H9 (cell line): ENCODE measurements around the gene VIT. TPM values are rescaled to one million over a fixed set of nuclear protein-coding genes. Genes with fewer than 3 reads are reported as not detected.

ENCODE experiments used
- DNase-seq: peaks from one replicate; pipeline ENCODE4 v3.0.0-alpha.2; 2017
- H2AFZ ChIP-seq: one replicate; pipeline ENCODE4 v1.6.1; 2013; ENCODE audit warnings: mild to moderate bottlenecking, low read length, control low read depth, moderate library complexity
- H2AK5ac ChIP-seq: 2 replicates; pipeline ENCODE4 v1.6.1; 2013; ENCODE audit warnings: low read length, control low read depth, mixed read lengths; ENCODE audit not compliant: insufficient read length
- H2BK120ac ChIP-seq: one replicate; pipeline ENCODE4 v1.6.1; 2013; ENCODE audit warnings: low read depth, mild to moderate bottlenecking, low read length, control low read depth, inconsistent platforms; ENCODE audit not compliant: poor library complexity, severe bottlenecking
- H2BK12ac ChIP-seq: 2 replicates; pipeline ENCODE4 v1.6.1; 2013; ENCODE audit warnings: low read length, control low read depth, mixed read lengths, low read depth; ENCODE audit not compliant: insufficient read length
- H2BK15ac ChIP-seq: 2 replicates; pipeline ENCODE4 v1.6.1; 2013; ENCODE audit warnings: low read depth, low read length, control low read depth
- H2BK20ac ChIP-seq: one replicate; pipeline ENCODE4 v1.6.1; 2013; ENCODE audit warnings: low read depth, mild to moderate bottlenecking, low read length, control low read depth, inconsistent platforms; ENCODE audit not compliant: poor library complexity, severe bottlenecking
- H2BK5ac ChIP-seq: 2 replicates; pipeline ENCODE4 v1.6.1; 2013; ENCODE audit warnings: low read length, control low read depth, mixed read lengths; ENCODE audit not compliant: insufficient read length
- H3K14ac ChIP-seq: 2 replicates; pipeline ENCODE4 v1.6.1; 2013; ENCODE audit warnings: low read length, control low read depth; ENCODE audit not compliant: insufficient read depth
- H3K18ac ChIP-seq: 2 replicates; pipeline ENCODE4 v1.6.1; 2013; ENCODE audit warnings: low read depth, mild to moderate bottlenecking, mixed read lengths, low read length, control low read depth; ENCODE audit not compliant: insufficient read length
- H3K23ac ChIP-seq: 2 replicates; pipeline ENCODE4 v1.6.1; 2013; ENCODE audit warnings: low read length, control low read depth, mixed read lengths, low read depth; ENCODE audit not compliant: insufficient read length
- H3K23me2 ChIP-seq: 2 replicates; pipeline ENCODE4 v1.6.1; 2013; ENCODE audit warnings: low read depth, mild to moderate bottlenecking, mixed read lengths, low read length, control low read depth; ENCODE audit not compliant: insufficient read length, poor library complexity, severe bottlenecking
- H3K27ac ChIP-seq: 2 replicates; pipeline ENCODE4 v1.5.1; 2013; ENCODE audit warnings: low read length, control low read depth, mixed read lengths, low read depth; ENCODE audit not compliant: insufficient read length
- H3K27me3 ChIP-seq: 2 replicates; pipeline ENCODE4 v1.6.1; 2013; ENCODE audit warnings: low read length, control low read depth, inconsistent platforms; ENCODE audit not compliant: insufficient read depth
- H3K4ac ChIP-seq: 2 replicates; pipeline ENCODE4 v1.6.1; 2013; ENCODE audit warnings: low read depth, mild to moderate bottlenecking, control low read depth, inconsistent platforms, low read length, moderate library complexity
- H3K4me1 ChIP-seq: 2 replicates; pipeline ENCODE4 v1.6.1; 2013; ENCODE audit warnings: low read length, control low read depth, inconsistent platforms; ENCODE audit not compliant: insufficient read depth
- H3K4me2 ChIP-seq: 2 replicates; pipeline ENCODE4 v1.6.1; 2013; ENCODE audit warnings: low read length, control low read depth, mixed read lengths; ENCODE audit not compliant: insufficient read length, insufficient read depth
- H3K56ac ChIP-seq: 2 replicates; pipeline ENCODE4 v1.6.1; 2013; ENCODE audit warnings: low read depth, mild to moderate bottlenecking, mixed read lengths, low read length, control low read depth; ENCODE audit not compliant: insufficient read length
- H3K79me1 ChIP-seq: 2 replicates; pipeline ENCODE4 v1.6.1; 2013; ENCODE audit warnings: low read depth, mild to moderate bottlenecking, moderate library complexity, low read length, control low read depth, inconsistent platforms; ENCODE audit not compliant: insufficient read depth, poor library complexity, severe bottlenecking
- H3K79me2 ChIP-seq: 2 replicates; pipeline ENCODE4 v1.6.1; 2013; ENCODE audit warnings: low read length, control low read depth, inconsistent platforms; ENCODE audit not compliant: insufficient read depth
- H3K9ac ChIP-seq: 2 replicates; pipeline ENCODE4 v1.6.1; 2013; ENCODE audit warnings: low read length, control low read depth, mixed read lengths; ENCODE audit not compliant: insufficient read length; ENCODE audit errors: extremely low read depth
- H3K9me3 ChIP-seq: one replicate; pipeline ENCODE4 v1.6.1; 2013; ENCODE audit warnings: low read depth, low read length, inconsistent platforms; ENCODE audit not compliant: control insufficient read depth
- H3T11ph ChIP-seq: one replicate; pipeline ENCODE4 v1.6.1; 2013; ENCODE audit warnings: mild to moderate bottlenecking, low read length, control low read depth, inconsistent platforms
- H4K20me1 ChIP-seq: one replicate; pipeline ENCODE4 v1.6.1; 2013; ENCODE audit not compliant: control insufficient read depth, insufficient read length, insufficient read depth
- H4K5ac ChIP-seq: 2 replicates; pipeline ENCODE4 v1.6.1; 2013; ENCODE audit warnings: low read depth, mild to moderate bottlenecking, mixed read lengths, low read length, control low read depth; ENCODE audit not compliant: insufficient read length
- H4K8ac ChIP-seq: replicated peaks from 2 replicates; pipeline ENCODE4 v1.6.1; 2013; ENCODE audit warnings: low read length, control low read depth, mixed read lengths, low read depth; ENCODE audit not compliant: insufficient read length
- H4K91ac ChIP-seq: 2 replicates; pipeline ENCODE4 v1.6.1; 2013; ENCODE audit warnings: low read depth, mild to moderate bottlenecking, moderate library complexity, mixed read lengths, low read length, control low read depth; ENCODE audit not compliant: insufficient read length
- H3K27ac Mint-ChIP-seq, 3 experiments: 2 replicates in 2 of 3; 3 replicates in 1 of 3; pipeline ENCODE4 v1.8.0; 2020 to 2021; ENCODE audit warnings: mixed read lengths in 3 of 3, mild to moderate bottlenecking in 1 of 3, moderate library complexity in 1 of 3
- H3K27me3 Mint-ChIP-seq: 2 replicates; pipeline ENCODE4 v1.8.0; 2021; ENCODE audit warnings: low read depth, mild to moderate bottlenecking, moderate library complexity, mixed read lengths
- H3K36me3 Mint-ChIP-seq, 3 experiments: 2 replicates in 2 of 3; 3 replicates in 1 of 3; pipeline ENCODE4 v1.8.0; 2020 to 2021; ENCODE audit warnings: low read depth in 3 of 3, mixed read lengths in 3 of 3; ENCODE audit not compliant: insufficient read depth in 1 of 3
- H3K4me1 Mint-ChIP-seq, 2 experiments: 2 replicates each; pipeline ENCODE4 v1.8.0; 2020; ENCODE audit warnings: mixed read lengths in 2 of 2
- H3K4me3 Mint-ChIP-seq, 2 experiments: 2 replicates in 1 of 2; 3 replicates in 1 of 2; pipeline ENCODE4 v1.8.0; 2020 to 2021; ENCODE audit warnings: mild to moderate bottlenecking in 2 of 2, mixed read lengths in 2 of 2, moderate library complexity in 1 of 2
- H3K9me3 Mint-ChIP-seq, 2 experiments: 2 replicates in 1 of 2; 3 replicates in 1 of 2; pipeline ENCODE4 v1.8.0; 2020; ENCODE audit warnings: mild to moderate bottlenecking in 2 of 2, mixed read lengths in 2 of 2, moderate library complexity in 1 of 2
- CTCF ChIP-seq: fragments of 200-600 bp; sonication (generic); conservative IDR thresholded peaks from 3 replicates; pipeline ENCODE4 v1.8.0; 2021; ENCODE audit warnings: antibody characterized with exemption, mild to moderate bottlenecking
- WGBS: extraction: QIAGEN DNeasy Blood & Tissue Kit; methylation state at CpG from one replicate; pipeline ENCODE4 v1.1.7; 2013; ENCODE audit warnings: missing lambda C conversion rate, low lambda C conversion rate, mixed read lengths; ENCODE audit not compliant: insufficient read length; ENCODE audit errors: extremely low coverage; 5-methylcytosine and 5-hydroxymethylcytosine counted together
- total RNA-seq: library from RNA; stranded (reverse); gene quantifications from 2 replicates; pipeline ENCODE4 v1.2.1, GENCODE V29; 2021

VIT gene
- total RNA-seq, 1 experiment from 2014 or later, result 0.15 TPM

- H4K20me1 ChIP-seq, result no peaks in the 10 kb centered on the region
- peak; percentile 82 for DNase-seq
- no peak overlapping the region for H2BK5ac ChIP-seq
- peaks cover 1% of the 10 kb centered on the region; the same call in 1 of the 2 replicates for H3K27me3 Mint-ChIP-seq
- no peak overlapping the region for H3K9ac ChIP-seq
- no peak overlapping the region for H2BK15ac ChIP-seq
- peaks cover 5 to 8% of the 10 kb centered on the region in 2 experiments; a peak in 3 of 4 replicates for H3K4me1 Mint-ChIP-seq
- no peak overlapping the region for H3K18ac ChIP-seq
- H3K4me2 ChIP-seq, result no peak overlapping the region
- no peak overlapping the region for H3K14ac ChIP-seq
- no peak overlapping the region for H4K5ac ChIP-seq
- no peak overlapping the region for H4K8ac ChIP-seq
- no peaks in the 10 kb centered on the region for H3K4me1 ChIP-seq
- H2BK20ac ChIP-seq, result no peak overlapping the region
- no peaks in the 10 kb centered on the region for H3K27me3 ChIP-seq
- no peak overlapping the region for H2BK12ac ChIP-seq
- H3K36me3 Mint-ChIP-seq, result peaks cover 0 to 2% (median 0%) of the 10 kb centered on the region in 3 experiments; a peak in 2 of 7 replicates
- no peak overlapping the region for H3K27ac ChIP-seq
- peaks cover 0 to 3% of the 10 kb centered on the region in 2 experiments; a peak in 1 of 5 replicates for H3K9me3 Mint-ChIP-seq
- H3K23ac ChIP-seq, result no peak overlapping the region
- H3K4me3 Mint-ChIP-seq, result peak overlapping the region in 1 of 2 experiments; percentile 17; a peak in 1 of 5 replicates
- H3K56ac ChIP-seq, result no peak overlapping the region
- no peaks in the 10 kb centered on the region for H3K79me1 ChIP-seq
- H3K27ac Mint-ChIP-seq, result peak overlapping the region in 1 of 3 experiments; percentile 70; a peak in 1 of 7 replicates
- no peak overlapping the region for H3K4ac ChIP-seq
- no peak overlapping the region for H2BK120ac ChIP-seq
- H3K23me2 ChIP-seq, result no peaks in the 10 kb centered on the region
- H3K79me2 ChIP-seq, result no peaks in the 10 kb centered on the region
- WGBS, result no CpG with 5 or more reads among the region's 6 CpGs
- no peak overlapping the region for H4K91ac ChIP-seq
- H2AK5ac ChIP-seq, result no peak overlapping the region
- H3K9me3 ChIP-seq, result no peaks in the 10 kb centered on the region
- H2AFZ ChIP-seq, result no peak overlapping the region
- H3T11ph ChIP-seq, result no peak overlapping the region
- peak; percentile 69 for TF ChIP-seq CTCF
These were observed 115.7 kb downstream of the VIT start for GRCh38 chr2:36812196-36812595.
